Activated naive CD4-positive, alpha-beta T cell treated with anti-CD3 and anti-CD28 coated beads, Interleukin-2, amount 50 U/mL, for 72 hours (primary cell): Measurements from ENCODE around the gene NYAP1. TPM values are rescaled to one million over a fixed set of nuclear protein-coding genes. Genes with fewer than 3 reads are reported as not detected.
A peak's percentile ranks its signal among the peaks of the same experiment; 100 is the strongest.
"Not testable (repeated sequence)": the region's sequence is repeated elsewhere in the genome, so short reads cannot be mapped to it uniquely, and the experiment has no call there.

Experiments
- ATAC-seq, 2 donors: fragments of 150-1000 bp; cut with Tn5 transposase; 2 replicates each; pipeline ENCODE4 v1.10.0; 2021; ENCODE audit warnings: mild to moderate bottlenecking in 2 of 2, moderate library complexity in 2 of 2
- DNase-seq, 2 donors: peaks; one replicate each; pipeline ENCODE4 v3.0.0; 2021 to 2022; ENCODE audit warnings: low spot score in 2 of 2
- H3K27ac Mint-ChIP-seq, 2 donors: one replicate each; pipeline ENCODE4 v1.8.0; 2022; ENCODE audit warnings: mild to moderate bottlenecking in 2 of 2, mixed read lengths in 2 of 2
- H3K36me3 Mint-ChIP-seq, 2 donors: one replicate each; pipeline ENCODE4 v1.8.0; 2022; ENCODE audit warnings: mixed read lengths in 2 of 2
- H3K9me3 Mint-ChIP-seq, 2 donors: one replicate each; pipeline ENCODE4 v1.8.0; 2022; ENCODE audit warnings: mixed read lengths in 2 of 2
- total RNA-seq, 2 donors: library from RNA; stranded (reverse); gene quantifications; one replicate each; pipeline ENCODE4 v1.2.3, GENCODE V29; 2022

Gene NYAP1
- total RNA-seq, 2 donors from 2014 or later = 0.89 to 1.0 TPM

DNA sequence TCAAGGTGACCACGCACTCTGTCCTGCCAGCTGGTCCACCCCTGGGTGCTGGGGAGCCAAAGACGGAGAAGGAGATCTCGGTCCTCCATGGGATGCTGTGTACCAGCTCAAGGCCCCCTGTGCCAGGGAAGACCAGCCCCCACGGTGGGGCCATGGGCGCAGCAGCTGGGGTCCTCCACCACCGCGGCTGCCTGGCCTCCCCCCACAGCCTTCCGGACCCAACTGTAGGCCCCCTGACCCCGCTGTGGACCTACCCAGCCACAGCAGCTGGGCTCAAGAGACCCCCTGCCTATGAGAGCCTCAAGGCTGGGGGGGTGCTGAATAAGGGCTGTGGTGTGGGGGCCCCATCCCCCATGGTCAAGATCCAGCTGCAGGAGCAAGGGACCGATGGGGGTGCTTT is 5.4 kb downstream of the NYAP1 start:
- H3K27ac Mint-ChIP-seq = no peak overlapping the region
- H3K36me3 Mint-ChIP-seq = no peaks in the 10 kb centered on the region
- H3K9me3 Mint-ChIP-seq = no peaks in the 10 kb centered on the region
- DNase-seq = no peak
- no peak for ATAC-seq

GRCh38 chr7:100489824-100490223 is 6.1 kb downstream of the NYAP1 start:
- DNase-seq (no peak), ATAC-seq (peak in 1 of 2 donors; percentile 60)
- Mint-ChIP-seq H3K27ac (no peak overlapping the region), H3K9me3 (no peaks in the 10 kb centered on the region), H3K36me3 (no peaks in the 10 kb centered on the region)

DNA sequence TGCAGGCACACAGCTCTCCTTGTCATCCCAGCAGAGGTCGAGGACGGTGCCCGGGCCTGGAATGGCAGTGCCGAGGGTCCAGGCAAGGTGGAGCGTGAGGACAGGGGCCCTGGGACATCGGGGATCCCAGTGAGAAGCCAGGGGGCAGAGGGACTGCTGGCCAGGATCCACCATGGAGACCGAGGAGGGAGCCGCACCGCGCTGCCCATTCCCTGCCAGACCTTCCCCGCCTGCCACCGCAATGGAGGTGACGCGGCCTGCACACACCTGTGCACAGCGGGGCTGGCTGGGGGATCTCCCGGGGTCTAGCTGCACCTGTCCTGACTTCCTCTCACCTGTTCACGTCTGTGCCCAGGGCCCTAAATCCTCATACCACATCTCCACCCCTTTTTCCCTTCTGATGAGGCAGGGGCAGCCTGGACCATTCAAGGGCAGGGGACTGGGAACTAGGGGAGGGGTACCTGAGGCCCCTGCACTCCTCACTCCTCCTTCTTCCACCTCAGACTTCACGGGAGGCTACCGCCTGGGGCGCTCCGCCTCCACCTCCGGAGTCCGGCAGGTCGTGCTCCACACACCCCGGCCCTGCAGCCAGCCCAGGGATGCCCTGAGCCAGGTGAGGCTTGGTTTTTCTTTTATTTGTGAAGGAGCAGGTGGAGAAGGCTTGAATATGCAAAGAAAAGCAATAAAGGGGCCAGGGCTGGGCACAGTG is 6.9 kb downstream of the NYAP1 start:
- Mint-ChIP-seq H3K9me3 (no peaks in the 10 kb centered on the region), H3K36me3 (no peaks in the 10 kb centered on the region), H3K27ac (no peak overlapping the region)
- no peak for DNase-seq
- ATAC-seq = no peak

DNA sequence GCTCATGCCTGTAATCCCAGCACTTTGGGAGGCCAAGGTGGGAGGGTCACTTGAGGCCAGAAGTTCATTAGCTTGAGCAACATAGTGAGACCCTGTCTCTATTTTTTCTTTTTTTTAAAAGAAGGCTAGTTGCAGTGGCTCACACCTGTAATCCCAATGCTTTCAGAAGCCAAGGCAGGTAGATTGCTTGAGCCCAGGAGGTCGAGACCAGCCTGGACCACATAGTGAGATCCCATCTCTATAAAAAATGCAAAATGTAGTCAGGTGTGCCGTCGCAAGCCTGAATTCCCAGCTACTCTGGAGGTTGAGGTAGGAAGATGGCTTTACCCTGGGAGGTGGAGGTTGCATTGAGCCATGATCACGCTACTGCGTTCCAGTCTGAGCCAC is 7.5 kb downstream of the NYAP1 start:
- no peak overlapping the region for H3K27ac Mint-ChIP-seq
- no peak for ATAC-seq
- H3K9me3 Mint-ChIP-seq = no peaks in the 10 kb centered on the region
- no peak for DNase-seq
- no peaks in the 10 kb centered on the region for H3K36me3 Mint-ChIP-seq

GRCh38 chr7:100492738-100493475 is 9.2 kb downstream of the NYAP1 start:
- H3K36me3 Mint-ChIP-seq = no peaks in the 10 kb centered on the region
- peak overlapping the region in 1 of 2 donors; percentile 31 for H3K27ac Mint-ChIP-seq
- ATAC-seq = no peak
- DNase-seq = no peak
- H3K9me3 Mint-ChIP-seq = no peaks in the 10 kb centered on the region

GRCh38 chr7:100493476-100494264 is 9.9 kb downstream of the NYAP1 start:
- DNase-seq (peak in 1 of 2 donors; percentile 73), ATAC-seq (peak; percentile 88 to 91)
- H3K36me3 Mint-ChIP-seq = no peaks in the 10 kb centered on the region
- no peaks in the 10 kb centered on the region for H3K9me3 Mint-ChIP-seq
- H3K27ac Mint-ChIP-seq = peak overlapping the region in 1 of 2 donors; percentile 31

DNA sequence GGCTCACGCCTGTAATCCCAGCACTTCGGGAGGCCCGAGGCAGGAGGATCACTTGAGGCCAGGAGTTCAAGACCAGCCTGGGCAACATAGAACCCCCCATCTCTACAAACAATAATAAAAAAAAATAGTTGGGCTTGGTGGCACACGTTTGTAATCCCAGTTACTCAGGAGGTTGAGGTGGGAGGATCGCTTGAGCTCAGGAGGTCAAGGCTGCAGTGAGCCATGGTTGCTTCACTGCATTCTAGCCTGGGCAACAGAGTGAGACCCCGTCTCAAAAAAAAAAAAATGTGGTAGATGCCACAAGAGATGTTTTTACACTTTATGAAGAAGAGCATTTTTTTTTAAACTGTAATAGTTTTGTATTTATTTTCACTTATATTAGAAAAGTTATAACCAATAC is 12.8 kb downstream of the NYAP1 start:
- ATAC-seq = no peak
- no peak for DNase-seq
- no peaks in the 10 kb centered on the region for H3K36me3 Mint-ChIP-seq
- H3K9me3 Mint-ChIP-seq = no peaks in the 10 kb centered on the region
- peak overlapping the region in 1 of 2 donors; percentile 4 for H3K27ac Mint-ChIP-seq

DNA sequence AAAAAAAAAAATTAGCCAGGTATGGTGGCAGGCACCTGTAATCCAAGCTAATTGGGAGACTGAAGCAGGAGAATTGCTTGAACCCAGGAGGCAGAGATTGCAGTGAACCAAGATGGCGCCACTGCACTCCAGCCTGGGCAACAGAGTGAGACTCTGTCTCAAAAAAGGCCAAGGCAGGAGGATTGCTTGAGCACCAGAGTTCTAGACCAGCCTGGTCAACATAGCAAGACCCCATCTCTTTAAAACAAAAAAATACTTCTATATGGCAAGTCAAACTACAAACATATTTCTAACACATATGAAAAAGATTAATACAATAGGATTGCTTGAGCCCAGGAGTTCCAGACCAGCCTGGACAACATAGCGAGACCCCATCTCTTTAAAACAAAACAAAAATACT is 17.0 kb downstream of the NYAP1 start:
- ATAC-seq, H3K36me3 Mint-ChIP-seq, H3K27ac Mint-ChIP-seq, DNase-seq, H3K9me3 Mint-ChIP-seq: not testable (repeated sequence)

DNA sequence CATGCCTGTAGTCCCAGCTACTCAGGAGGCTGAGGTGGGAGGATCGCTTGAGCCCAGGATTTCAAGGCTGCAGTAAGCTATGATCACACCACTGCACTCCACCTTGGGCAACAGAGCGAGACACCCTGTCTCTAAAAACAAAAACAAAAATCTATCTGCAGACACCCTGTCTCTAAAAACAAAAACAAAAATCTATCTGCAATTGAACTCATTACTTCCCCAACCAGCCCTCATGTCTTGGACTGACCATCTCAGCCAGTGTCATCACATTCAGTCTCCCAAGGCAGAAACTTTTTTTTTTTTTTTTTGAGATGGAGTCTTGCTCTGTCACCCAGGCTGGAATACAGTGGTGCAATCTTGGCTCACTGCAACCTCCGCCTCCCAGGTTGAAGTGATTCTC is 20.3 kb downstream of the NYAP1 start:
- H3K36me3 Mint-ChIP-seq, DNase-seq, H3K9me3 Mint-ChIP-seq, H3K27ac Mint-ChIP-seq, ATAC-seq: not testable (repeated sequence)

DNA sequence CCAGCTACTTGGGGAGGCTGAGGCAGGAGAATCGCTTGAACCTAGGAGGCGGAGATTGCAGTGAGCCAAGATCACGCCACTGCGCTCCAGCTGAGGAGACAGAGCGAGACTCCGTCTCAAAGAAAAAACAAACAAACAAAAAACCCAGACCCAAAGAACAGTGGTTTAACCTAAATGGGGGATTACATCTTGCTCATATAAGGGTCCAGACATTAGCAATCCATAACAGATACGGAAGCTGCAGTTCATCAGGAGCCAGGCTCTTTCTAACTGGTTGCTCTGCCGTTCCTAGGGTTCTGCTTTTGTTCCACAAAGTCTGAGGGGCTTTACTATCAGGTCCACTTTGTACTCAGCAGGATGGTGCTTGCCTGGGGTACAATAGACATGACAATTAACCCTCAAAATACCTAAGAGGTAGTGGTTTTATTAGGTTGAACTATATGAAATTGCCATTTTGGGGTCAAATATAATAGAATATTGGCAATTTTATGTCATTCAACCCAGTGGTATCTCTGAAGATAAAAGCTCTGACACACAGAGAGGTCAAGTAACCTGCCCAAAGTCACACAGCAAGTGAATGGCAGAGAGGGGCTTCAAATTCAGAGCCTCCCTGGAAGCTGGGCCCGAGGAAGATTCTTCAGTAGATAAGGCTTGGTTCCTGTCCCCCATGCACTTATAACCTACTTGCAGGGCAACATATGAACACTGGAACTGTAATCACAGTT is 21.3 kb downstream of the NYAP1 start:
- no peak for ATAC-seq
- Mint-ChIP-seq H3K27ac (no peak overlapping the region), H3K9me3 (no peaks in the 10 kb centered on the region), H3K36me3 (no peaks in the 10 kb centered on the region)
- DNase-seq = no peak

GRCh38 chr7:100506356-100506923 is 22.7 kb downstream of the NYAP1 start:
- Mint-ChIP-seq H3K9me3 (no peaks in the 10 kb centered on the region), H3K36me3 (no peaks in the 10 kb centered on the region), H3K27ac (no peak overlapping the region)
- DNase-seq (no peak), ATAC-seq (no peak)

DNA sequence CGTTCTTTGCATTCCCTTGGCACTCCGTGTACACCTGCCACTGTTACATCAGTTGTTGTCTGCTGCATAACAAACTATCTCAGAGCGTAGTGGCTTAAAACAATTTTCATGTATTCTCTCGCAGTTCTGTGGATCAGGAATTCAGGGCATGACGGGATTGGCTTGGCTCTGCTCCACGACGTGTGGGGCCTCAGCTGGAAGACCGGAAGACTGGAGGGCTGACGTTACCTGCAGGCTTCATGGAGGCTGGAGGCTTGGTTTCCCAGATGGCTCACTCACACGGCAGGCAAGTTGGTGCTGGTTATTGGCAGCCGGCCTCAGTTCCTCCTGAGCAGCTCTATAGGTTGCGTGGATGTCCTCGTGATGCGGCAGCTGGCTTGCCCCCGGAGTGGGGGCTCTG is 25.5 kb downstream of the NYAP1 start:
- Mint-ChIP-seq H3K27ac (no peak overlapping the region), H3K36me3 (no peaks in the 10 kb centered on the region), H3K9me3 (no peaks in the 10 kb centered on the region)
- ATAC-seq (no peak), DNase-seq (no peak)

- DNase-seq = no peak
- no peaks in the 10 kb centered on the region for H3K9me3 Mint-ChIP-seq
- ATAC-seq = no peak
- no peak overlapping the region for H3K27ac Mint-ChIP-seq
- H3K36me3 Mint-ChIP-seq = no peaks in the 10 kb centered on the region
Observed at GRCh38 chr7:100510437-100511239, 26.9 kb downstream of the NYAP1 start.

DNA sequence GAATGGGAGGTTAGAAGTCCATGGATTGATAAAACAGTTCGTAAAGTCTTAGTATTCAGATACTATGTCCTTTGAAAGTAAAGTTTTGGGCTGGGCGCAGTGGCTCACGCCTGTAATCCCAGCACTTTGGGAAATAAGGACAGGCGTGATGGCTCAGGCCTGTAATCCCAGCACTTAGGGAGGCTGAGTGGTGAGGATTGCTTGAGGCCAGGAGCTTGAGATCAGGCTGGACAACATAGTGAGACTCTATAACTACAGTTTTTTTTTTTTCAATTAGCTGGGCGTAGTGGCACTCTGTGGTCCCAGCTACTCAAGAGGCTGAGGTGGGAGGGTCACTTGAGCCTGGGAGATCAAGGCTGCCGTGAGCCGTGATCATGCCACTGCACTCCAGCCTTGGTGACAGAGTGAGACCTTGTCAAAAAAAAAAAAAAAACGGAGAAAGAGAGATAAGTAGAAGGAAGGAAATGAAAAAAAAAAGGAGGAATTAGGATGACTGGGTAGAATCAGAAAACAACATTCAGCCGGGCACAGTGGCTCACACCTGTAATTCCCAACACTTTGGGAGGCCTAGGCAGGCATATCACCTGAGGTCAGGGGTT is 29.6 kb downstream of the NYAP1 start:
- H3K9me3 Mint-ChIP-seq = no peaks in the 10 kb centered on the region
- H3K27ac Mint-ChIP-seq = no peak overlapping the region
- ATAC-seq (no peak), DNase-seq (no peak)
- no peaks in the 10 kb centered on the region for H3K36me3 Mint-ChIP-seq

DNA sequence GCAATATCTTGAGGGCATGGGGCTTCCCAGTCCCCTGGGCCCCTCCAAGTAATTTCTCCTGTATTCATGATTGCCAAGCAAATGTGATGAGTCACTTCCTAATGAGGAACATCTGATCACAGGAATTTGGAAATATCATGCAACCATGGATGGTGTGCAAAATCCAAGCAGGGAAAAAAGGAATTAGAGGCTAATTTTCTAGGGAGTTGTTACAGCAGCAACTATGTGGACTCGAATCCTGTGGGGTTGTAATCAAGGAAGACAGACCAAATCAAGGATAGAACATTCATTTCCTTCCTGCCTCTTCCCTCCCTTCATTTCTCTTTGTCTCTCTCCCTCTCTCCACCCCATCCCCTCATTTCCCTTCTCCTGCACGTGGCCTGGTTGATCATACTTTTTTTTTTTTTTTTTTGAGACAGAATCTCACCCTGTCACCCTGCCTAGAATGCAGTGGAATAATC is 31.4 kb downstream of the NYAP1 start:
- ATAC-seq (no peak), DNase-seq (no peak)
- H3K9me3 Mint-ChIP-seq = no peaks in the 10 kb centered on the region
- H3K36me3 Mint-ChIP-seq = no peaks in the 10 kb centered on the region
- H3K27ac Mint-ChIP-seq = no peak overlapping the region
